Heart left ventricle (tissue), 13 donors: ENCODE data around the gene HS3ST5.

Experiments
- POLR2A ChIP-seq, 2 donors: fragments of 450-650 bp; IDR thresholded peaks; one replicate each; pipeline ENCODE4 v1.6.1; 2017; ENCODE audit warnings: antibody characterized with exemption in 2 of 2, mild to moderate bottlenecking in 2 of 2, moderate library complexity in 2 of 2
- TF ChIP-seq, protein P1 (sequence below), 12 donors: fragments of 200-600 bp; sonication (generic) in 4 of 12; IDR thresholded peaks; one replicate each; pipeline versions ENCODE4 v1.5.0 to v1.8.0; 2018 to 2022; ENCODE audit warnings: antibody characterized with exemption in 12 of 12, mild to moderate bottlenecking in 5 of 12
- donor health status: ischemic (EF 13 %, LVEDD 7.1; RV severe dilation, severe dysfunction).
- donor health status: DM: no; HTN: yes; CAD: no.
- donor health status: DM: no; HTN: no; CAD: no.
- donor health status: ischemic (EF 25% LVEDD 6.9; RV normal size, moderate dysfunction).
- donor health status: ischemic (EF 25% LVEDD 5.7; RV mildly dilated, moderate dysfunction).
- donor health status: ischemic (EF 35%, LVEDD 5.7; RV mildly dilated, moderate dysfunction).
- donor health status: nonischemic (EF 11% LVEDD 7.7; RV severe dilation, severe dysfunction).
- donor health status: DM: yes; HTN: yes; CAD: no.
- donor health status: PGD.
- donor health status: ischemic (EF 29% LVEDD 5.4; RV normal size, mild dysfunction).
- donor health status: nonischemic (EF 23%, LVEDD 6.1; RV moderate dilation, normal function).

DNA sequence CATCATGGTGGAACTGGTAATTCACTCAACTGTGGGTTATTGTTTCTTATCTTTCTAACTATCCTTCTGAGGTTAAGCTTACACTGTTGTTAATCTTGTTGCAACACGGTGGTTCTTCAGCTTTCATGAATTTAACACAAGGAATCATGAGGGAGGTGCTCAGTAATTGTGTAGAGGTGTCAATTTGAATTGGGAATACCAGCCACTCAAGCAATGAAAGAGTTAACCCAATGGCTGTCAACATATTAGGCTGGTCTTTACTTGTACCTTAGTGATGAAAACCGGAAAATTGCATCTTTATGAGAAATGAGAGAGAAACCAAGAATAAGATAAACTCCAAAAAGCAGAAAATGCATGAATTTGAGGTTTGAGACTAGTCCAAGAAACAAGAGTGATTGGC lies 95.7 kb downstream of the HS3ST5 start:
- TF ChIP-seq, protein P1, sequence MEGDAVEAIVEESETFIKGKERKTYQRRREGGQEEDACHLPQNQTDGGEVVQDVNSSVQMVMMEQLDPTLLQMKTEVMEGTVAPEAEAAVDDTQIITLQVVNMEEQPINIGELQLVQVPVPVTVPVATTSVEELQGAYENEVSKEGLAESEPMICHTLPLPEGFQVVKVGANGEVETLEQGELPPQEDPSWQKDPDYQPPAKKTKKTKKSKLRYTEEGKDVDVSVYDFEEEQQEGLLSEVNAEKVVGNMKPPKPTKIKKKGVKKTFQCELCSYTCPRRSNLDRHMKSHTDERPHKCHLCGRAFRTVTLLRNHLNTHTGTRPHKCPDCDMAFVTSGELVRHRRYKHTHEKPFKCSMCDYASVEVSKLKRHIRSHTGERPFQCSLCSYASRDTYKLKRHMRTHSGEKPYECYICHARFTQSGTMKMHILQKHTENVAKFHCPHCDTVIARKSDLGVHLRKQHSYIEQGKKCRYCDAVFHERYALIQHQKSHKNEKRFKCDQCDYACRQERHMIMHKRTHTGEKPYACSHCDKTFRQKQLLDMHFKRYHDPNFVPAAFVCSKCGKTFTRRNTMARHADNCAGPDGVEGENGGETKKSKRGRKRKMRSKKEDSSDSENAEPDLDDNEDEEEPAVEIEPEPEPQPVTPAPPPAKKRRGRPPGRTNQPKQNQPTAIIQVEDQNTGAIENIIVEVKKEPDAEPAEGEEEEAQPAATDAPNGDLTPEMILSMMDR (IDR thresholded peaks at IDR 0.05) = no peak
- TF ChIP-seq POLR2A (IDR thresholded peaks at IDR 0.05) = no peak
